Measurements from ENCODE around the gene TMCC1. TPM values are rescaled to one million over a fixed set of nuclear protein-coding genes. Genes with fewer than 3 reads are reported as not detected.
A peak's percentile ranks its signal among the peaks of the same experiment; 100 is the strongest.
"Not testable (repeated sequence)": the region's sequence is repeated elsewhere in the genome, so short reads cannot be mapped to it uniquely, and the experiment has no call there.

TMCC1 gene
- total RNA-seq (2014; rRNA removed; shearing (Covaris generic)): 7.2 and 7.3 TPM in 2 replicates

GRCh38 chr3:129893581-129894070 lies at the start of gene TMCC1:
Gene TMCC1 (minus strand): TSS chr3:129893711.
- DNase-seq (ENCODE audit: low read depth): peak; percentile 84

GRCh38 chr3:129943020-129943419 lies 49.5 kb upstream of the TMCC1 start:
- no peak for DNase-seq (ENCODE audit: low read depth)

DNA sequence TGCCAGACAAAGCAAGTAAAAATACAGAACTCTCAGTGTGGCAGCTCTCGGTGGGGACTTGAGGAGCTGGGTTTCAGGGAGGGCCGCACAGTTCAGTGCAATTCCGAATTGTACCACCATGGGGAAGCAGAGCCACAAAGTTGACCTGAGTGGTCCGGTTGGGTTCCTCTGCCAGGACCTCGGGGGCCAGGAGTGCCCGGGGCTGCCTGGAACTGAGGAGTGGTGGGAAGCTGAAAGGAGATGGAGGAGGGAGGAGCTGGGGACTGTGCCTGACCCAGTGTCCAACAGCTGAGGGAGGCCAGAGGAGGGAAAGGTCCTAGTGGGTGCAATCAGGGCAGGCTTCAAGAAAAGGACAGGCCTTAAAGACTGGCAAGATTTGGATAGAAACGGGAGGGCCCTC lies 48.8 kb upstream of the TMCC1 start:
- DNase-seq (ENCODE audit: low read depth): peak; percentile 53

DNA sequence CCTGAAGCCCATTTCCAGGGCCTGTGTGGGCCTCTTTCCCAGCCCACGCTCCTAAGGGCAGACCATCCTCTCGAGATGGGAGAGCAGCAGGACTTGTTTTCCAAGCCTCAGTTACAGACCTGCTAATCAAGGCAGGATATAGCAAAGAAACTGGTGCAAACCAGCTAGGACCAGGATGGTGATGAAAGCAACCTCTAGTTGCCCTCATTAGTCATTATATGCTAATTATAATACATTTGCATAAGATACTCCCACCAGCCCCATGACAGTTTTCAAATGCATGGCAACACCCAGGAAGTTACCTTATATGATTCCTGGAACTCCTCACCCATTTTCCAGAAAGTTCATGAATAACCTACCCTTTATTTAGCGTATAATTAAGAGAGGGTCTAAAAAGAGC lies 46.6 kb upstream of the TMCC1 start:
- no peak for DNase-seq (ENCODE audit: low read depth)

GRCh38 chr3:129938140-129938930 lies 44.8 kb upstream of the TMCC1 start:
- DNase-seq (ENCODE audit: low read depth): no peak

GRCh38 chr3:129937717-129938116 lies 44.2 kb upstream of the TMCC1 start:
- DNase-seq (ENCODE audit: low read depth): no peak

GRCh38 chr3:129936757-129937156 lies 43.2 kb upstream of the TMCC1 start:
- DNase-seq (ENCODE audit: low read depth): peak; percentile 93

- DNase-seq (ENCODE audit: low read depth): peak; percentile 31
These were observed 41.0 kb upstream of the TMCC1 start for GRCh38 chr3:129934234-129935123.

DNA sequence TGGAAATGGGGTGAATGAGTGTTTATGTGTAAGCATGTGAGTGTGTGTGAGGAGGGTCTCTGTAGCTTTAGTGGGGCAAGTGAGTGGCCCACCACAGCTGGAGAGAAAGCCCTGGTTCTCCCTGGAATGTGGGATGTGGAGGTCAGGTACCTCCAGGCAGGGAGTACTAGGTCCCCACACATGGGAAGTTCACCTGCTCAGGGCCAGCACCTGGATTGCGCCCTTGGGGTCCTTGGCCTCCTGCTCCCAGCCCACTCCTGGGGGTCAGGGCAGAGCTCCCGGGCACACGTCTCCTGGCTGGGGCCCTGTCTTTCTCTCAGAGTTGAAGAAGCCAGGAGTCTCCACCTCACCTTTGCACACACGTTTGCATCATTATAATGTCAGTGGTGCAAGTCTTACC lies 40.0 kb upstream of the TMCC1 start:
- no peak for DNase-seq (ENCODE audit: low read depth)

- no peak for DNase-seq (ENCODE audit: low read depth)
These were observed 35.9 kb upstream of the TMCC1 start for GRCh38 chr3:129929383-129929782.

DNA sequence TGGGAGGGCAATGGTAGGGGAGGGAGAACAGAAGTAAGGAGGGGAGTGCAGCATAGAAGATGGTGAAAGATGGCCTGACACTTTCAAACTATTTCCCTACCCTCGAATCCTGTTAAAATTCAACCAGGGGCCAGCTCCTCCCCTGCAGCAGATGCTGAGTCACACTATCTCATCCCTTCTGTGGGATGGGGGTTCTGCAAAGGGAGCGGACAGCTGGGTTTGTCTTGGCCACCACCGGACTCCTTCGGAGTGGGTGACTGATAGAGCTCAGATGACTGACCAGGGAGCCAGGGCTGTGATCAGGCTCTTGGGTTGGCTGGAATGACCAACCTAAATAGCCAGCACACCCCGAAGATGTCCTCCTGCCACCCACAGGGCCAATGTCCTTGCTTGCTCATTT lies 33.6 kb upstream of the TMCC1 start:
- DNase-seq (ENCODE audit: low read depth): peak; percentile 27

GRCh38 chr3:129919806-129920205 lies 26.3 kb upstream of the TMCC1 start:
- no peak for DNase-seq (ENCODE audit: low read depth)

- no peak for DNase-seq (ENCODE audit: low read depth)
These were observed 25.8 kb upstream of the TMCC1 start for GRCh38 chr3:129919357-129919756.

- no peak for DNase-seq (ENCODE audit: low read depth)
These were observed 24.9 kb upstream of the TMCC1 start for GRCh38 chr3:129918461-129918860.

- no peak for DNase-seq (ENCODE audit: low read depth)
These were observed 24.0 kb upstream of the TMCC1 start for GRCh38 chr3:129917423-129918007.

- DNase-seq (ENCODE audit: low read depth): no peak
These were observed 20.1 kb upstream of the TMCC1 start for GRCh38 chr3:129913618-129914017.

DNA sequence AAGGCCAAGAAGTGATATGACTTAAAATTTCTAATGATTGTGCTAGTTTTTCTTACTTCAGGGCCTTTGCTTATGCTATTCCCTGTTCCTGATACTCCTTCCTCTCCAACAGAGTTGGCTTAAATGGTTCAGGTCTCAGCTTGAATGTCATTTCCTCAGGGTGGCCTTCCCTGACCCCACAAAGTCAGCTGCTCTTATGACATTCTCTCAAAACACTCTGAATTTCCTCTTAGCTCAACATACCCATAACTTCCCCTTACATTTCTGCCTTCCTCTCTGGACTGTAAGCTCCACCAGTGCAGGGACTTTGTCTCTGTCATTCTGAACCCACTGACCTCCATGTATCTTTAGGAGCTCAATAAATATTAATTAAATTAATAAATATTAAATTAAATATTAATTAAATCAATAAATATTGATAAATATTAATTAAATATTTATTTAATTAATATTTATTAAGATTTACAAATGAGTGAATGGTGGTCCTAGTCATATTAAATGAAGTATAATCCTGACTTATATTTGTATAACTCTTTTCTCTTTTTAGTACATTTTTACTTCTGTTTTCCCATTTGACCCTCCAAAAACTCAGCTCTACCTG lies 17.9 kb upstream of the TMCC1 start:
- no peak for DNase-seq (ENCODE audit: low read depth)

- not testable (repeated sequence) for DNase-seq (ENCODE audit: low read depth)
These were observed 15.7 kb upstream of the TMCC1 start for GRCh38 chr3:129909235-129909634.

DNA sequence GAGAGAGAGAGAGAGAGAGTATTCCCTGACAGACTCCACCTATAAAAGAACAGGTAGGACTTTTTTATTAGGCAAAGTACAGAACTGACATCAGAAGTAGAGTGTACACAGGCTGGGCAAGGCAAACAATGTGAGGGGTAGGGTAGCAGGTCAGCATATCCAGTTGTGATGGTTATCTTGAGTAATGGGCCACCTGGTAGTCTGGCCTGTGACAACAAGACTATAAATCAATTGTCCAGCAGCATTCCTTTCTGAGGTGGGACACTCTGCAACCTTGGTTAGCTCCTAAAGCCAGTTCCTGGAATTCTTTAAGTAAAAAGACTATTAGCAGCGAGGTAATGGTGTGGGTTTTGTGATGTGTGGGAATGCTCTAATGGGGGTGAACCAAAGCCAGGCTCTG lies 14.9 kb upstream of the TMCC1 start:
- no peak for DNase-seq (ENCODE audit: low read depth)

DNA sequence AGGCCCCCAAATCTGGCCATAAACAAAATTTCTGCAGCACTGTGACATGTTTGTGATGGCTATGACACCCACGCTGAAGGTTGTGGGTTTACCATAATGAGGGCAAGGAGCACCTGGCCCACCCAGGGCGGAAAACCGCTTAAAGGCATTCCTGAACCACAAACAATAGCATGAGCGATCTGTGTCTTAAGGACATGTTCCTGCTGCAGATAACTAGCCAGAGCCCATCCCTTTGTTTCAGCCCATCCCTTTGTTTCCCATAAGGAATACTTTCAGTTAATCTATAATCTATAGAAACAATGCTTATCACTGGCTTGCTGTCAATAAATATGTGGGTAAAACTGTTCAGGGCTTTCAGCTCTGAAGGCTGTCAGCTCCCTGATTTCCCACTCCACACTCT lies 7.8 kb upstream of the TMCC1 start:
- not testable (repeated sequence) for DNase-seq (ENCODE audit: low read depth)

GRCh38 chr3:129897026-129897425 lies 3.5 kb upstream of the TMCC1 start:
- no peak for DNase-seq (ENCODE audit: low read depth)

Measured in RPMI7951 (cell line).